Lower leg skin (tissue), 3 donors: ENCODE results near the gene TMPRSS9.

ENCODE experiments used
- POLR2A ChIP-seq, 2 donors: fragments of 450-650 bp; IDR thresholded peaks; one replicate each; pipeline ENCODE4 v1.6.1; 2016 to 2017; ENCODE audit warnings: antibody characterized with exemption in 2 of 2, mild to moderate bottlenecking in 1 of 2, moderate library complexity in 1 of 2
- TF ChIP-seq, protein P1 (sequence below), 3 donors: fragments of 450-650 bp; IDR thresholded peaks; one replicate each; pipeline ENCODE4 v1.5.1; 2016; ENCODE audit warnings: antibody characterized with exemption in 3 of 3, mild to moderate bottlenecking in 3 of 3, moderate library complexity in 2 of 3

DNA sequence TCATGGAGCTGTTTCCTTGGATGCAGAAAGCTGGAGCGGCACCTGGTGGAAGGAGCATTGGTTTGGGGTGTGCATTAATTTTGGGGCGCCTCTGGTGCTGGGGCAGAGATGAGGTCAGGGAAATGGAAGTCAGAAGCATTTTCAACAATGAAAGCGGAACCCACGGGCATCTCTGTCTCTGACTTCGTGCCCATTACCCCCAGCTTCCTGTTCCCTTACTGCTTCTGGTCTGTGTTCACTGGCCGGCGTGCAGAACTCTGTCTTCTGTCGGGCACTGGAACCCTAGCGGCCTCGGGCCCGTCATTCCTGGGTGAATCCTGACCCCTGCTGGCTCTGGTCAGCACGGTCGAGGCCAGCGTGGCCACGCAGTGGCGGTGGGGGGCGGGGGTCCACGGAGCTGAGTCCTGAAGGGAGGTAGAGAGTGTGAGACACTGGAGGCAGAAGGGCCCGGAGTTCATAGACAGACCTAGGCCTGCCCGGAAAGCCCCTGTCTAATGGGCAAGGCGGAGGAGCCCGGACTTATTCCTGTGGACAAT is 44.2 kb upstream of the TMPRSS9 start:
- TF ChIP-seq, protein P1, sequence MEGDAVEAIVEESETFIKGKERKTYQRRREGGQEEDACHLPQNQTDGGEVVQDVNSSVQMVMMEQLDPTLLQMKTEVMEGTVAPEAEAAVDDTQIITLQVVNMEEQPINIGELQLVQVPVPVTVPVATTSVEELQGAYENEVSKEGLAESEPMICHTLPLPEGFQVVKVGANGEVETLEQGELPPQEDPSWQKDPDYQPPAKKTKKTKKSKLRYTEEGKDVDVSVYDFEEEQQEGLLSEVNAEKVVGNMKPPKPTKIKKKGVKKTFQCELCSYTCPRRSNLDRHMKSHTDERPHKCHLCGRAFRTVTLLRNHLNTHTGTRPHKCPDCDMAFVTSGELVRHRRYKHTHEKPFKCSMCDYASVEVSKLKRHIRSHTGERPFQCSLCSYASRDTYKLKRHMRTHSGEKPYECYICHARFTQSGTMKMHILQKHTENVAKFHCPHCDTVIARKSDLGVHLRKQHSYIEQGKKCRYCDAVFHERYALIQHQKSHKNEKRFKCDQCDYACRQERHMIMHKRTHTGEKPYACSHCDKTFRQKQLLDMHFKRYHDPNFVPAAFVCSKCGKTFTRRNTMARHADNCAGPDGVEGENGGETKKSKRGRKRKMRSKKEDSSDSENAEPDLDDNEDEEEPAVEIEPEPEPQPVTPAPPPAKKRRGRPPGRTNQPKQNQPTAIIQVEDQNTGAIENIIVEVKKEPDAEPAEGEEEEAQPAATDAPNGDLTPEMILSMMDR (IDR thresholded peaks at IDR 0.05), result peak in 1 of 3 donors; percentile 20
- no peak for TF ChIP-seq POLR2A (IDR thresholded peaks at IDR 0.05)
